ENCODE measurements around the gene XYLB.
"Not testable (repeated sequence)": the region's sequence is repeated elsewhere in the genome, so short reads cannot be mapped to it uniquely, and the experiment has no call there.

Gene XYLB

GRCh38 chr3:38318766-38319671, 27.6 kb upstream of the XYLB start:
- no peak for DNase-seq
- H3K27ac ChIP-seq, result no peak overlapping the region
- H3K9me3 ChIP-seq (ENCODE audit: severe bottlenecking), result no peaks in the 10 kb centered on the region
- H3K27me3 ChIP-seq (ENCODE audit: insufficient read depth, low read depth, severe bottlenecking), result no peaks in the 10 kb centered on the region
- H3K36me3 ChIP-seq, result no peaks in the 10 kb centered on the region
- H3K4me3 ChIP-seq (ENCODE audit: low read depth, low read length), result no peak overlapping the region
- TF ChIP-seq CTCF (IDR thresholded peaks at IDR 0.05; ENCODE audit: low read depth, low read length), result no peak

- not testable (repeated sequence) for H3K4me3 ChIP-seq (ENCODE audit: low read depth, low read length); H3K27ac ChIP-seq; DNase-seq; H3K27me3 ChIP-seq (ENCODE audit: insufficient read depth, low read depth, severe bottlenecking); H3K9me3 ChIP-seq (ENCODE audit: severe bottlenecking); H3K36me3 ChIP-seq
These were observed 25.9 kb upstream of the XYLB start for GRCh38 chr3:38320638-38321037.

GRCh38 chr3:38323060-38323459, 23.5 kb upstream of the XYLB start:
- no peak for DNase-seq
- H3K27me3 ChIP-seq (ENCODE audit: insufficient read depth, low read depth, severe bottlenecking), result no peaks in the 10 kb centered on the region
- TF ChIP-seq CTCF (IDR thresholded peaks at IDR 0.05; ENCODE audit: low read depth, low read length), result no peak
- no peaks in the 10 kb centered on the region for H3K36me3 ChIP-seq
- peaks cover 6% of the 10 kb centered on the region for H3K9me3 ChIP-seq (ENCODE audit: severe bottlenecking)
- H3K27ac ChIP-seq, result no peak overlapping the region
- no peak overlapping the region for H3K4me3 ChIP-seq (ENCODE audit: low read depth, low read length)

GRCh38 chr3:38325256-38325655, 21.3 kb upstream of the XYLB start:
- DNase-seq, result no peak
- Histone ChIP-seq H3K9me3 (ENCODE audit: severe bottlenecking) (peaks cover 6% of the 10 kb centered on the region), H3K36me3 (no peaks in the 10 kb centered on the region), H3K27me3 (ENCODE audit: insufficient read depth, low read depth, severe bottlenecking) (no peaks in the 10 kb centered on the region), H3K4me3 (ENCODE audit: low read depth, low read length) (no peak overlapping the region), H3K27ac (no peak overlapping the region)
- no peak for TF ChIP-seq CTCF (IDR thresholded peaks at IDR 0.05; ENCODE audit: low read depth, low read length)

- Histone ChIP-seq H3K9me3 (ENCODE audit: severe bottlenecking) (peaks cover 6% of the 10 kb centered on the region), H3K36me3 (no peaks in the 10 kb centered on the region), H3K27me3 (ENCODE audit: insufficient read depth, low read depth, severe bottlenecking) (no peaks in the 10 kb centered on the region), H3K4me3 (ENCODE audit: low read depth, low read length) (no peak overlapping the region), H3K27ac (no peak overlapping the region)
- TF ChIP-seq CTCF (IDR thresholded peaks at IDR 0.05; ENCODE audit: low read depth, low read length), result no peak
- no peak for DNase-seq
These were observed 19.1 kb upstream of the XYLB start for GRCh38 chr3:38327335-38328009.

GRCh38 chr3:38331257-38332022, 15.1 kb upstream of the XYLB start:
- TF ChIP-seq CTCF (IDR thresholded peaks at IDR 0.05; ENCODE audit: low read depth, low read length), result no peak
- H3K36me3 ChIP-seq, result no peaks in the 10 kb centered on the region
- DNase-seq, result no peak
- no peaks in the 10 kb centered on the region for H3K27me3 ChIP-seq (ENCODE audit: insufficient read depth, low read depth, severe bottlenecking)
- H3K9me3 ChIP-seq (ENCODE audit: severe bottlenecking), result peaks cover 6% of the 10 kb centered on the region
- H3K4me3 ChIP-seq (ENCODE audit: low read depth, low read length), result no peak overlapping the region
- H3K27ac ChIP-seq, result no peak overlapping the region
